KOPT-K1 (cell line): ENCODE data around the gene NTM.

ENCODE experiments used
- H3K27ac ChIP-seq: fragments of 200-600 bp; sonication (generic); 2 replicates; pipeline ENCODE4 v1.5.1; 2016; ENCODE audit warnings: antibody characterized with exemption, mild to moderate bottlenecking, low read depth, low read length; ENCODE audit not compliant: poor library complexity, severe bottlenecking
- H3K36me3 ChIP-seq: fragments of 200-600 bp; sonication (generic); 2 replicates; pipeline ENCODE4 v1.5.1; 2017; ENCODE audit warnings: antibody characterized with exemption, mild to moderate bottlenecking, low read length, moderate library complexity; ENCODE audit not compliant: insufficient read depth
- H3K9me3 ChIP-seq: fragments of 200-600 bp; sonication (generic); 2 replicates; pipeline ENCODE4 v1.5.1; 2017; ENCODE audit warnings: antibody characterized with exemption, low read length, mild to moderate bottlenecking; ENCODE audit not compliant: insufficient read depth, poor library complexity, severe bottlenecking

NTM gene

GRCh38 chr11:131510662-131511061 lies 140.2 kb downstream of the NTM start:
- no peak overlapping the region for H3K27ac ChIP-seq
- H3K9me3 ChIP-seq = no peaks in the 10 kb centered on the region
- H3K36me3 ChIP-seq = no peaks in the 10 kb centered on the region

- H3K36me3 ChIP-seq = no peaks in the 10 kb centered on the region
- H3K9me3 ChIP-seq = no peaks in the 10 kb centered on the region
- no peak overlapping the region for H3K27ac ChIP-seq
Measured at GRCh38 chr11:131511794-131512193, 141.4 kb downstream of the NTM start.

GRCh38 chr11:131512228-131512627 lies 141.8 kb downstream of the NTM start:
- Histone ChIP-seq H3K36me3 (no peaks in the 10 kb centered on the region), H3K9me3 (no peaks in the 10 kb centered on the region), H3K27ac (no peak overlapping the region)

- no peak overlapping the region for H3K27ac ChIP-seq
- H3K9me3 ChIP-seq = no peaks in the 10 kb centered on the region
- H3K36me3 ChIP-seq = no peaks in the 10 kb centered on the region
Measured at GRCh38 chr11:131514062-131514461, 143.6 kb downstream of the NTM start.

GRCh38 chr11:131518305-131518838 lies 148.0 kb downstream of the NTM start:
- Histone ChIP-seq H3K36me3 (no peaks in the 10 kb centered on the region), H3K27ac (no peak overlapping the region), H3K9me3 (no peaks in the 10 kb centered on the region)

- Histone ChIP-seq H3K9me3 (no peaks in the 10 kb centered on the region), H3K36me3 (no peaks in the 10 kb centered on the region), H3K27ac (no peak overlapping the region)
Measured at GRCh38 chr11:131522851-131523250, 152.4 kb downstream of the NTM start.

- no peaks in the 10 kb centered on the region for H3K36me3 ChIP-seq
- no peak overlapping the region for H3K27ac ChIP-seq
Measured at GRCh38 chr11:131530407-131530806, 160.0 kb downstream of the NTM start.

GRCh38 chr11:131533149-131533548 lies 162.7 kb downstream of the NTM start:
- H3K27ac ChIP-seq = no peak overlapping the region
- no peaks in the 10 kb centered on the region for H3K36me3 ChIP-seq
- no peaks in the 10 kb centered on the region for H3K9me3 ChIP-seq

More at GRCh38 chr11:131530407-131530806, 160.0 kb downstream of the NTM start:
- no peaks in the 10 kb centered on the region for H3K9me3 ChIP-seq

- H3K27ac ChIP-seq = no peak overlapping the region
- H3K9me3 ChIP-seq = no peaks in the 10 kb centered on the region
- no peaks in the 10 kb centered on the region for H3K36me3 ChIP-seq
Measured at GRCh38 chr11:131533998-131534397, 163.6 kb downstream of the NTM start.

GRCh38 chr11:131534611-131535010 lies 164.2 kb downstream of the NTM start:
- no peaks in the 10 kb centered on the region for H3K9me3 ChIP-seq

GRCh38 chr11:131536159-131536558 lies 165.7 kb downstream of the NTM start:
- H3K9me3 ChIP-seq = peaks cover 5% of the 10 kb centered on the region
- no peak overlapping the region for H3K27ac ChIP-seq
- H3K36me3 ChIP-seq = no peaks in the 10 kb centered on the region

More at GRCh38 chr11:131534611-131535010, 164.2 kb downstream of the NTM start:
- Histone ChIP-seq H3K36me3 (no peaks in the 10 kb centered on the region), H3K27ac (no peak overlapping the region)

GRCh38 chr11:131537196-131537595 lies 166.8 kb downstream of the NTM start:
- peaks cover 5% of the 10 kb centered on the region for H3K9me3 ChIP-seq
- H3K36me3 ChIP-seq = no peaks in the 10 kb centered on the region
- no peak overlapping the region for H3K27ac ChIP-seq

GRCh38 chr11:131537748-131538147 lies 167.3 kb downstream of the NTM start:
- Histone ChIP-seq H3K27ac (no peak overlapping the region), H3K9me3 (peaks cover 5% of the 10 kb centered on the region), H3K36me3 (no peaks in the 10 kb centered on the region)

- Histone ChIP-seq H3K27ac (no peak overlapping the region), H3K9me3 (peaks cover 5% of the 10 kb centered on the region), H3K36me3 (no peaks in the 10 kb centered on the region)
Measured at GRCh38 chr11:131538322-131538721, 167.9 kb downstream of the NTM start.

- H3K9me3 ChIP-seq = peaks cover 5% of the 10 kb centered on the region
- no peak overlapping the region for H3K27ac ChIP-seq
- H3K36me3 ChIP-seq = no peaks in the 10 kb centered on the region
Measured at GRCh38 chr11:131540676-131541075, 170.3 kb downstream of the NTM start.

- Histone ChIP-seq H3K36me3 (no peaks in the 10 kb centered on the region), H3K9me3 (peaks cover 5% of the 10 kb centered on the region), H3K27ac (no peak overlapping the region)
Measured at GRCh38 chr11:131543389-131544025, 173.1 kb downstream of the NTM start.
